ENCODE results near the gene FNIP1. TPM values are rescaled to one million over a fixed set of nuclear protein-coding genes. Genes with fewer than 3 reads are reported as not detected.
A peak's percentile ranks its signal among the peaks of the same experiment; 100 is the strongest.
"Not testable (repeated sequence)": the region's sequence is repeated elsewhere in the genome, so short reads cannot be mapped to it uniquely, and the experiment has no call there.

Gene FNIP1
- total RNA-seq, 8 experiments from 2014 or later, result 16.7 to 33.7 (median 27.4) TPM

- in situ Hi-C loops (cut with MboI; ENCODE audit: low pct_unique_long_range_greater_than_20kb in 2 of 9, low sequenced_read_pairs in 9 of 9, unreplicated experiment in 9 of 9), result no loop called here
- peak; percentile 85 to 96 (median 92) for ATAC-seq (replicated peaks in 6 of 8)
- H3K4me1 ChIP-seq (replicated peaks in 1 of 2), result peaks cover 14 to 26% of the 10 kb centered on the region in 2 donors
- H3K4me3 ChIP-seq, result peak within 1 kb of the TSS; percentile 70 to 87 (median 74)
- peak within 1 kb of the TSS; percentile 89 to 92 for H3K27ac ChIP-seq
- 0 to 7% (median 0%) methylated on average over 3 to 17 of the region's 55 CpGs; no CpG with 5 or more reads in 1 of the 10 experiments for WGBS, 10 experiments
Measured at GRCh38 chr5:131634996-131635683, 161.7 kb downstream of the FNIP1 start, which contains the start of gene RAPGEF6. Gene RAPGEF6 (minus strand): TSS chr5:131635229. CDS start chr5:131635030, 199 bp downstream.

GRCh38 chr5:131634666-131634995 lies 162.2 kb downstream of the FNIP1 start:
- Histone ChIP-seq H3K27ac (peak overlapping the region; percentile 68 to 84), H3K4me3 (peak overlapping the region; percentile 70 to 87 (median 74)), H3K4me1 (replicated peaks in 1 of 2) (peaks cover 17 to 26% of the 10 kb centered on the region in 2 donors)
- ATAC-seq (replicated peaks in 6 of 8), result peak; percentile 22 to 54 (median 44)
- in situ Hi-C loops (cut with MboI; ENCODE audit: low pct_unique_long_range_greater_than_20kb in 2 of 9, low sequenced_read_pairs in 9 of 9, unreplicated experiment in 9 of 9), result no loop called here
- WGBS, 10 experiments, result 0 to 1% (median 0%) methylated on average over 2 to 18 of the region's 21 CpGs; no CpG with 5 or more reads in 2 of the 10 experiments

- in situ Hi-C loops (cut with MboI; ENCODE audit: low pct_unique_long_range_greater_than_20kb in 2 of 9, low sequenced_read_pairs in 9 of 9, unreplicated experiment in 9 of 9), result no loop called here
- WGBS, 10 experiments, result 0 to 13% (median 0%) methylated on average over 1 to 4 of the region's 4 CpGs; no CpG with 5 or more reads in 1 of the 10 experiments
Measured at GRCh38 chr5:131634238-131634637, 162.6 kb downstream of the FNIP1 start.

GRCh38 chr5:131633830-131634229 lies 163.0 kb downstream of the FNIP1 start:
- in situ Hi-C loops (cut with MboI; ENCODE audit: low pct_unique_long_range_greater_than_20kb in 2 of 9, low sequenced_read_pairs in 9 of 9, unreplicated experiment in 9 of 9), result no loop called here
- peak overlapping the region; percentile 70 to 87 (median 74) for H3K4me3 ChIP-seq
- WGBS, 10 experiments, result 20 to 40% (median 31%) methylated on average over 1 to 5 of the region's 5 CpGs; no CpG with 5 or more reads in 1 of the 10 experiments
- no peak overlapping the region for H3K27ac ChIP-seq
- no peak for ATAC-seq (replicated peaks in 6 of 8)
- peaks cover 19 to 26% of the 10 kb centered on the region in 2 donors for H3K4me1 ChIP-seq (replicated peaks in 1 of 2)

More at GRCh38 chr5:131634238-131634637, 162.6 kb downstream of the FNIP1 start:
- peak overlapping the region; percentile 70 to 87 (median 74) for H3K4me3 ChIP-seq
- H3K4me1 ChIP-seq (replicated peaks in 1 of 2), result peaks cover 19 to 26% of the 10 kb centered on the region in 2 donors
- peak overlapping the region; percentile 68 to 84 for H3K27ac ChIP-seq
- no peak for ATAC-seq (replicated peaks in 6 of 8)

- H3K4me1 ChIP-seq (replicated peaks in 1 of 2), result peaks cover 13 to 21% of the 10 kb centered on the region in 2 donors
- no peak overlapping the region for H3K4me3 ChIP-seq
- H3K27ac ChIP-seq, result no peak overlapping the region
- in situ Hi-C loops (cut with MboI; ENCODE audit: low pct_unique_long_range_greater_than_20kb in 2 of 9, low sequenced_read_pairs in 9 of 9, unreplicated experiment in 9 of 9), result no loop called here
- no peak for ATAC-seq (replicated peaks in 6 of 8)
- WGBS, 10 experiments, result 27 to 82% (median 71%) methylated on average over 3 to 4 of the region's 4 CpGs
Measured at GRCh38 chr5:131630963-131631350, 165.9 kb downstream of the FNIP1 start.

- no peak overlapping the region for H3K4me3 ChIP-seq
- WGBS, 10 experiments, result 12 to 83% (median 40%) methylated on average over 1 to 4 of the region's 4 CpGs
- in situ Hi-C loops (cut with MboI; ENCODE audit: low pct_unique_long_range_greater_than_20kb in 2 of 9, low sequenced_read_pairs in 9 of 9, unreplicated experiment in 9 of 9), result no loop called here
- no peak overlapping the region for H3K27ac ChIP-seq
- H3K4me1 ChIP-seq (replicated peaks in 1 of 2), result peaks cover 13 to 20% of the 10 kb centered on the region in 2 donors
- ATAC-seq (replicated peaks in 6 of 8), result no peak
Measured at GRCh38 chr5:131630208-131630962, 166.4 kb downstream of the FNIP1 start.

GRCh38 chr5:131628990-131629389 lies 167.8 kb downstream of the FNIP1 start:
- H3K4me1 ChIP-seq (replicated peaks in 1 of 2), result peaks cover 13 to 20% of the 10 kb centered on the region in 2 donors
- no peak overlapping the region for H3K27ac ChIP-seq
- WGBS, 10 experiments, result 0 to 100% (median 60%) methylated on average over 1 of the region's 1 CpG; no CpG with 5 or more reads in 3 of the 10 experiments
- H3K4me3 ChIP-seq, result no peak overlapping the region
- in situ Hi-C loops (cut with MboI; ENCODE audit: low pct_unique_long_range_greater_than_20kb in 2 of 9, low sequenced_read_pairs in 9 of 9, unreplicated experiment in 9 of 9), result no loop called here
- peak in 2 of 8 experiments; percentile 61 to 71 for ATAC-seq (replicated peaks in 6 of 8)

- H3K27ac ChIP-seq, result no peak overlapping the region
- in situ Hi-C loops (cut with MboI; ENCODE audit: low pct_unique_long_range_greater_than_20kb in 2 of 9, low sequenced_read_pairs in 9 of 9, unreplicated experiment in 9 of 9), result no loop called here
Measured at GRCh38 chr5:131627207-131627865, 169.5 kb downstream of the FNIP1 start.

GRCh38 chr5:131622633-131623032 lies 174.2 kb downstream of the FNIP1 start:
- in situ Hi-C loops (cut with MboI; ENCODE audit: low pct_unique_long_range_greater_than_20kb in 2 of 9, low sequenced_read_pairs in 9 of 9, unreplicated experiment in 9 of 9), result loop anchor here in 2 of 9 experiments (25.0 kb wide), 1 partner anchor 390 kb away; the partner anchor contains the start of gene ACSL6 (in 2 of the 2)
- no peak overlapping the region for H3K27ac ChIP-seq
- H3K4me1 ChIP-seq (replicated peaks in 1 of 2), result peaks cover 3 to 6% of the 10 kb centered on the region in 2 donors
- peak in 5 of 8 experiments; percentile 59 to 91 (median 77) for ATAC-seq (replicated peaks in 6 of 8)
- no peak overlapping the region for H3K4me3 ChIP-seq
- WGBS, 10 experiments, result 33 to 100% (median 84%) methylated on average over 1 to 2 of the region's 2 CpGs; no CpG with 5 or more reads in 3 of the 10 experiments

More at GRCh38 chr5:131627207-131627865, 169.5 kb downstream of the FNIP1 start:
- 0 to 100% (median 97%) methylated on average over 1 to 4 of the region's 4 CpGs for WGBS, 10 experiments
- Histone ChIP-seq H3K4me3 (no peak overlapping the region), H3K4me1 (replicated peaks in 1 of 2) (peaks cover 8 to 15% of the 10 kb centered on the region in 2 donors)
- peak in 2 of 8 experiments; percentile 36 to 64 for ATAC-seq (replicated peaks in 6 of 8)

GRCh38 chr5:131621164-131621563 lies 175.7 kb downstream of the FNIP1 start:
- H3K4me3 ChIP-seq; ATAC-seq (replicated peaks in 6 of 8); H3K27ac ChIP-seq; H3K4me1 ChIP-seq (replicated peaks in 1 of 2): not testable (repeated sequence)
- in situ Hi-C loops (cut with MboI; ENCODE audit: low pct_unique_long_range_greater_than_20kb in 2 of 9, low sequenced_read_pairs in 9 of 9, unreplicated experiment in 9 of 9), result loop anchor here in 2 of 9 experiments (25.0 kb wide), 1 partner anchor 391 kb away; the partner anchor contains the start of gene ACSL6 (in 2 of the 2)
- WGBS, 10 experiments, result 83 to 100% (median 100%) methylated on average over 1 to 2 of the region's 2 CpGs; no CpG with 5 or more reads in 5 of the 10 experiments

GRCh38 chr5:131619102-131619501 lies 177.7 kb downstream of the FNIP1 start:
- Histone ChIP-seq H3K4me1 (replicated peaks in 1 of 2) (peaks cover 3 to 6% of the 10 kb centered on the region in 2 donors), H3K4me3 (no peak overlapping the region), H3K27ac (no peak overlapping the region)
- in situ Hi-C loops (cut with MboI; ENCODE audit: low pct_unique_long_range_greater_than_20kb in 2 of 9, low sequenced_read_pairs in 9 of 9, unreplicated experiment in 9 of 9), result loop anchor here in 2 of 9 experiments (25.0 kb wide), 1 partner anchor 393 kb away; the partner anchor contains the start of gene ACSL6 (in 2 of the 2)
- 40 to 100% (median 93%) methylated on average over 1 to 6 of the region's 8 CpGs; no CpG with 5 or more reads in 2 of the 10 experiments for WGBS, 10 experiments
- peak in 1 of 8 experiments; percentile 14 for ATAC-seq (replicated peaks in 6 of 8)

- Histone ChIP-seq H3K27ac (no peak overlapping the region), H3K4me1 (replicated peaks in 1 of 2) (peaks cover 3% of the 10 kb centered on the region in 2 donors), H3K4me3 (no peak overlapping the region)
- in situ Hi-C loops (cut with MboI; ENCODE audit: low pct_unique_long_range_greater_than_20kb in 2 of 9, low sequenced_read_pairs in 9 of 9, unreplicated experiment in 9 of 9), result loop anchor here in 2 of 9 experiments (25.0 kb wide), 1 partner anchor 395 kb away; the partner anchor contains the start of gene ACSL6 (in 2 of the 2)
- 80 to 100% (median 95%) methylated on average over 1 to 11 of the region's 11 CpGs; no CpG with 5 or more reads in 1 of the 10 experiments for WGBS, 10 experiments
- ATAC-seq (replicated peaks in 6 of 8), result no peak
Measured at GRCh38 chr5:131617140-131617822, 179.5 kb downstream of the FNIP1 start.

Measured in motor neuron (in vitro differentiated cells).